Keratinocyte (primary cell): ENCODE measurements around the gene RBSN. TPM values are rescaled to one million over a fixed set of nuclear protein-coding genes. Genes with fewer than 3 reads are reported as not detected.

Experiments
- DNase-seq: peaks from one replicate; pipeline ENCODE4 v3.0.0-alpha.2; 2011; ENCODE audit warnings: low read depth, missing footprints, low spot score
- FAIRE-seq: peaks from 2 replicates; lab custom pipeline; 2011; peaks lifted over from hg19 to GRCh38; lab: Jason Lieb, UNC
- H2AFZ ChIP-seq: 2 replicates; pipeline ENCODE4 v1.6.0; 2012; ENCODE audit warnings: low read length, control low read depth, inconsistent platforms; ENCODE audit not compliant: control insufficient read depth
- H3K27ac ChIP-seq: 2 replicates; pipeline ENCODE4 v1.5.1; 2011; ENCODE audit warnings: low read length; ENCODE audit not compliant: control insufficient read depth, insufficient read depth
- H3K27me3 ChIP-seq: 3 replicates; pipeline ENCODE4 v1.6.0; 2011; ENCODE audit warnings: low read length; ENCODE audit not compliant: control insufficient read depth, insufficient read depth; ENCODE audit errors: extremely low read depth
- H3K36me3 ChIP-seq, 2 experiments: 2 replicates in 1 of 2; 3 replicates in 1 of 2; pipeline ENCODE4 v1.5.1; 2011; ENCODE audit warnings: low read length in 2 of 2, mild to moderate bottlenecking in 1 of 2; ENCODE audit not compliant: control insufficient read depth in 2 of 2, insufficient read depth in 2 of 2; ENCODE audit errors: extremely low read depth in 1 of 2
- H3K4me1 ChIP-seq: 3 replicates; pipeline ENCODE4 v1.5.1; 2011; ENCODE audit warnings: low read length; ENCODE audit not compliant: control insufficient read depth, insufficient read depth; ENCODE audit errors: extremely low read depth
- H3K4me2 ChIP-seq: 3 replicates; pipeline ENCODE4 v1.6.0; 2011; ENCODE audit warnings: low read depth, low read length; ENCODE audit not compliant: control insufficient read depth, insufficient read depth; ENCODE audit errors: extremely low read depth
- H3K4me3 ChIP-seq, 3 experiments: fragments of 200-600 bp in 1 of 3; sonication (generic) in 1 of 3; 2 replicates in 2 of 3; 3 replicates in 1 of 3; pipeline ENCODE4 v1.5.1; 2011 to 2016; ENCODE audit warnings: low read length in 3 of 3, mild to moderate bottlenecking in 3 of 3, control low read depth in 2 of 3, inconsistent platforms in 1 of 3, low read depth in 1 of 3, mixed read lengths in 1 of 3, mixed run types in 1 of 3, moderate library complexity in 1 of 3; ENCODE audit not compliant: control insufficient read depth in 2 of 3, insufficient read depth in 2 of 3; ENCODE audit errors: extremely low read depth in 1 of 3
- H3K79me2 ChIP-seq: 2 replicates; pipeline ENCODE4 v1.6.0; 2012; ENCODE audit warnings: low read length; ENCODE audit not compliant: control insufficient read depth, insufficient read depth
- H3K9ac ChIP-seq: 3 replicates; pipeline ENCODE4 v1.6.0; 2011; ENCODE audit warnings: low read length; ENCODE audit not compliant: control insufficient read depth, insufficient read depth; ENCODE audit errors: extremely low read depth
- H3K9me1 ChIP-seq: 3 replicates; pipeline ENCODE4 v1.6.0; 2011; ENCODE audit warnings: low read length; ENCODE audit not compliant: control insufficient read depth, insufficient read depth; ENCODE audit errors: extremely low read depth
- H3K9me3 ChIP-seq: 2 replicates; pipeline ENCODE4 v1.5.1; 2012; ENCODE audit warnings: low read depth, low read length; ENCODE audit not compliant: control insufficient read depth
- H4K20me1 ChIP-seq: 3 replicates; pipeline ENCODE4 v1.6.0; 2011; ENCODE audit warnings: low read length; ENCODE audit not compliant: control insufficient read depth, insufficient read depth; ENCODE audit errors: extremely low read depth
- EZH2 ChIP-seq: IDR thresholded peaks from one replicate; pipeline ENCODE4 v1.6.1; 2012; ENCODE audit warnings: inconsistent platforms, mild to moderate bottlenecking, low read length, moderate library complexity
- dilution Hi-C: fragments of 300-500 bp; cut with MboI; formaldehyde crosslinking; loops from one replicate; pipeline ENCODE4 v1.7.0; 2020; ENCODE audit warnings: low sequenced_read_pairs; ENCODE audit not compliant: extremely low pct_ligation_motif_present
- polyA plus RNA-seq, 5 experiments: library from polyadenylated mRNA; depleted of rRNA in 3 of 5; stranded (reverse) in 3 of 5; stranded (forward) in 1 of 5; unstranded in 1 of 5; fragments of >200 nt; gene quantifications; 1 replicate in 1 of 5; 2 replicates in 3 of 5; 3 replicates in 1 of 5; pipeline versions ENCODE4 v1.2.1 to v1.2.3, GENCODE V29; 2011 to 2012; ENCODE audit warnings: missing spikeins in 2 of 5, low read depth in 1 of 5, low replicate concordance in 1 of 5
- TF ChIP-seq, protein P1 (sequence below), 3 experiments: IDR thresholded peaks in 1 of 3; conservative IDR thresholded peaks in 1 of 3; optimal IDR thresholded peaks in 1 of 3; 2 replicates in 2 of 3; 3 replicates in 1 of 3; pipeline versions ENCODE3 to v1.5.1; 2011; ENCODE audit warnings: low read length in 3 of 3, mild to moderate bottlenecking in 3 of 3, moderate library complexity in 2 of 3, control low read depth in 1 of 3, inconsistent platforms in 1 of 3; ENCODE audit not compliant: insufficient read depth in 2 of 3; ENCODE audit errors: extremely low read depth in 1 of 3

Gene RBSN
- polyA plus RNA-seq, 1 donor (not counting 4 experiments of a cell fraction or from before 2014, with no cell fraction given) = 8.4 TPM

- H3K36me3 ChIP-seq = peaks cover 42 to 43% of the 10 kb centered on the region in 2 experiments
- H3K4me1 ChIP-seq = no peaks in the 10 kb centered on the region
- H3K4me2 ChIP-seq = no peak overlapping the region
- TF ChIP-seq, protein P1, sequence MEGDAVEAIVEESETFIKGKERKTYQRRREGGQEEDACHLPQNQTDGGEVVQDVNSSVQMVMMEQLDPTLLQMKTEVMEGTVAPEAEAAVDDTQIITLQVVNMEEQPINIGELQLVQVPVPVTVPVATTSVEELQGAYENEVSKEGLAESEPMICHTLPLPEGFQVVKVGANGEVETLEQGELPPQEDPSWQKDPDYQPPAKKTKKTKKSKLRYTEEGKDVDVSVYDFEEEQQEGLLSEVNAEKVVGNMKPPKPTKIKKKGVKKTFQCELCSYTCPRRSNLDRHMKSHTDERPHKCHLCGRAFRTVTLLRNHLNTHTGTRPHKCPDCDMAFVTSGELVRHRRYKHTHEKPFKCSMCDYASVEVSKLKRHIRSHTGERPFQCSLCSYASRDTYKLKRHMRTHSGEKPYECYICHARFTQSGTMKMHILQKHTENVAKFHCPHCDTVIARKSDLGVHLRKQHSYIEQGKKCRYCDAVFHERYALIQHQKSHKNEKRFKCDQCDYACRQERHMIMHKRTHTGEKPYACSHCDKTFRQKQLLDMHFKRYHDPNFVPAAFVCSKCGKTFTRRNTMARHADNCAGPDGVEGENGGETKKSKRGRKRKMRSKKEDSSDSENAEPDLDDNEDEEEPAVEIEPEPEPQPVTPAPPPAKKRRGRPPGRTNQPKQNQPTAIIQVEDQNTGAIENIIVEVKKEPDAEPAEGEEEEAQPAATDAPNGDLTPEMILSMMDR (optimal IDR thresholded peaks at IDR 0.05 in 1 of 3, IDR thresholded peaks at IDR 0.05 in 1 of 3, conservative IDR thresholded peaks at IDR 0.05 in 1 of 3; ENCODE audit: extremely low read depth in 1 of 3, insufficient read depth in 2 of 3, low read length in 3 of 3) = no peak
- no peak for TF ChIP-seq EZH2
- no peak overlapping the region for H3K27ac ChIP-seq
- no peak overlapping the region for H3K9ac ChIP-seq
- DNase-seq = no peak
- H3K79me2 ChIP-seq = no peaks in the 10 kb centered on the region
- no peak overlapping the region for H3K4me3 ChIP-seq
- dilution Hi-C loops = no loop called here
- no peaks in the 10 kb centered on the region for H4K20me1 ChIP-seq
- no peaks in the 10 kb centered on the region for H3K27me3 ChIP-seq
- H3K9me3 ChIP-seq = no peaks in the 10 kb centered on the region
- H2AFZ ChIP-seq = no peak overlapping the region
- no peaks in the 10 kb centered on the region for H3K9me1 ChIP-seq
- no peak for FAIRE-seq
Measured at GRCh38 chr3:15074500-15074899, 24.4 kb downstream of the RBSN start.

DNA sequence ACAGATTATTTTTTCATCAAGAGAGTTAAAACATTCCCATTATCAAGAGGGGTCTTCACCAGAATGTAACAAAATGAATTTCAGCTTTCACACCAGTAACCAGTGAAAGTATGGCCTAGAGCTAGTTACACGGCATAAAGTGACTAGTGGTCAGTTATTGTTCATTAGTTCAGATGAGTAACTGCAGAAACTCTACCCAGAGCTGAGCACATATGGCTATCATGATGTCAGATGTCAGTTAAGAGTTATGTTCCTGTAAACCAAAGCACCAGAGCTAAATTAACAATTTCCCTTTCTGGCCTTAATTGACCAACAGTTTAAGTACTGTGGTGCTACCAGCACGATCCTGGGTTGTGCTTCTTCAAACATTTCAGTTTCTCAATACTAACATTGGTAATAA is 27.2 kb downstream of the RBSN start:
- Histone ChIP-seq H2AFZ (no peak overlapping the region), H3K4me2 (no peak overlapping the region), H3K4me3 (no peak overlapping the region), H3K27ac (no peak overlapping the region), H4K20me1 (no peaks in the 10 kb centered on the region), H3K27me3 (no peaks in the 10 kb centered on the region), H3K9me3 (no peaks in the 10 kb centered on the region), H3K4me1 (no peaks in the 10 kb centered on the region), H3K9me1 (no peaks in the 10 kb centered on the region), H3K36me3 (peaks cover 28% of the 10 kb centered on the region in 2 experiments), H3K9ac (no peak overlapping the region), H3K79me2 (no peaks in the 10 kb centered on the region)
- DNase-seq = no peak
- TF ChIP-seq, protein P1 (optimal IDR thresholded peaks at IDR 0.05 in 1 of 3, IDR thresholded peaks at IDR 0.05 in 1 of 3, conservative IDR thresholded peaks at IDR 0.05 in 1 of 3; ENCODE audit: extremely low read depth in 1 of 3, insufficient read depth in 2 of 3, low read length in 3 of 3) = no peak
- no peak for TF ChIP-seq EZH2
- dilution Hi-C loops = no loop called here
- FAIRE-seq = no peak
